ENCODE results near the gene MIPOL1. TPM values are rescaled to one million over a fixed set of nuclear protein-coding genes. Genes with fewer than 3 reads are reported as not detected.
"Not testable (repeated sequence)": the region's sequence is repeated elsewhere in the genome, so short reads cannot be mapped to it uniquely, and the experiment has no call there.

The MIPOL1 gene
- total and polyA plus RNA-seq, 9 of the 15 experiments (the other 6 are each of a cell fraction or from before 2014, with no cell fraction given), result 6.7 to 21.9 (median 12.4) TPM

DNA sequence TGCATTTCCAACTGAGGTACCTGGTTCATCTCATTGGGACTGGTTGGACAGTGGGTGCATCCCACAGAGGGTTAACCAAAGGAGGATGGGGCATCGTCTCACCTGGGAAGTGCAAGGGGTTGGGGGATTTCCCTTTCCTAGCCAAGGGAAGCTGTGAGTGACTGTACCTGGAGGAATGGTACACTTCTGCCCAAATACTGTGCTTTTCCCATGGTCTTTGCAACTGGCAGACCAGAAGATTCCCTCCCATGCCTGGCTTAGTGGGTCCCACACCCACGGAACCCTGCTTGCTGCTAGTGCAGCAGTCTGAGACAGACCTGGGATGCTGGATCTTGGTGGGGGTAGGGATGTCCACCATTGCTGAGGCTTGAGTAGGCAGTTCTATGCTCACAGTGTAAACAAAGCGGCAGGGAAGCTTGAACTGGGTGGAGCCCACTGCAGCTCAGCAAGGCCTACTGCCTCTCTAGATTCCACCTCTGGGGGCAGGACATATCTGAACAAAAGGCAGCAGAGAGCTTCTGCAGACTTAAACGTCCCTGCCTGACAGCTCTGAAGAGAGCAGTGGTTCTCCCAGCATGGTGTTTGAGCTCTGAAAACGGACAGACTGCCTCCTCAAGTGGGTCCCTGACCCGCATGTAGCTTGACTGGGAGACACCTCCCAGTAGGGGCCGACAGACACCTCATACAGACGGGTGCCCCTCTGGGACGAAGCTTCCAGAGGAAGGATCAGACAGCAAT is 9.7 kb upstream of the MIPOL1 start:
- DNase-seq (ENCODE audit: extremely low read depth in 1 of 4, low spot score in 3 of 4); BruUV-seq (replicated peaks); H3K36me3 ChIP-seq (ENCODE audit: control insufficient read depth, insufficient read depth, low read length); H3K4me2 ChIP-seq (ENCODE audit: insufficient read depth, low read length); H3K9ac ChIP-seq (ENCODE audit: insufficient read depth in 1 of 2, low read depth in 2 of 2, low read length in 2 of 2); H3K4me1 ChIP-seq (replicated peaks in 1 of 2; ENCODE audit: control insufficient read depth in 2 of 2, insufficient read depth in 2 of 2, low read length in 2 of 2); intact Hi-C loops (cut with micrococcal nuclease); in situ Hi-C loops (cut with MboI); CTCF ChIA-PET (ENCODE audit: low intra/inter-chr PET ratio); H3K9me1 ChIP-seq (ENCODE audit: control insufficient read depth, insufficient read depth, low read length); H4K20me1 ChIP-seq (replicated peaks; ENCODE audit: control insufficient read depth, insufficient read depth, low read length); H3K4me3 ChIP-seq; H3K27ac ChIP-seq (ENCODE audit: extremely low read depth, low read depth, low read length); H3K79me2 ChIP-seq (ENCODE audit: control insufficient read depth, insufficient read depth, low read length); H3K9me3 ChIP-seq (replicated peaks; ENCODE audit: control insufficient read depth, insufficient read depth, low read depth, low read length); H3K27me3 ChIP-seq (ENCODE audit: control insufficient read depth in 2 of 2, insufficient read depth in 2 of 2, low read length in 2 of 2); TF ChIP-seq NR4A1 (CRISPR knock-in tag; IDR thresholded peaks at IDR 0.05): not testable (repeated sequence)
- peak; percentile 15 for FAIRE-seq
- POLR2A ChIA-PET, result interaction anchor here (1.1 to 1.3 kb wide), 3 partner anchors 8 to 14 kb away, joined by 3 to 4 read pairs (median 3); partner anchors contain the start of gene MIPOL1
- TF ChIP-seq FOXA3 (CRISPR knock-in tag; conservative IDR thresholded peaks at IDR 0.05 in 1 of 2, IDR thresholded peaks at IDR 0.05 in 1 of 2), result peak in 1 of 2 experiments; percentile 39; a peak in 2 of 4 replicates
- peak in 1 of 3 experiments; percentile 34 for TF ChIP-seq YY1 (IDR thresholded peaks at IDR 0.05; ENCODE audit: borderline replicate concordance in 1 of 3, control insufficient read depth in 1 of 3, extremely low read depth in 1 of 3, insufficient read depth in 3 of 3, insufficient read length in 1 of 3, insufficient replicate concordance in 2 of 3, low read depth in 1 of 3, low read length in 2 of 3)
- TF ChIP-seq, protein P1, sequence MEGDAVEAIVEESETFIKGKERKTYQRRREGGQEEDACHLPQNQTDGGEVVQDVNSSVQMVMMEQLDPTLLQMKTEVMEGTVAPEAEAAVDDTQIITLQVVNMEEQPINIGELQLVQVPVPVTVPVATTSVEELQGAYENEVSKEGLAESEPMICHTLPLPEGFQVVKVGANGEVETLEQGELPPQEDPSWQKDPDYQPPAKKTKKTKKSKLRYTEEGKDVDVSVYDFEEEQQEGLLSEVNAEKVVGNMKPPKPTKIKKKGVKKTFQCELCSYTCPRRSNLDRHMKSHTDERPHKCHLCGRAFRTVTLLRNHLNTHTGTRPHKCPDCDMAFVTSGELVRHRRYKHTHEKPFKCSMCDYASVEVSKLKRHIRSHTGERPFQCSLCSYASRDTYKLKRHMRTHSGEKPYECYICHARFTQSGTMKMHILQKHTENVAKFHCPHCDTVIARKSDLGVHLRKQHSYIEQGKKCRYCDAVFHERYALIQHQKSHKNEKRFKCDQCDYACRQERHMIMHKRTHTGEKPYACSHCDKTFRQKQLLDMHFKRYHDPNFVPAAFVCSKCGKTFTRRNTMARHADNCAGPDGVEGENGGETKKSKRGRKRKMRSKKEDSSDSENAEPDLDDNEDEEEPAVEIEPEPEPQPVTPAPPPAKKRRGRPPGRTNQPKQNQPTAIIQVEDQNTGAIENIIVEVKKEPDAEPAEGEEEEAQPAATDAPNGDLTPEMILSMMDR (IDR thresholded peaks at IDR 0.05 in 2 of 3, conservative IDR thresholded peaks at IDR 0.05 in 1 of 3; ENCODE audit: insufficient read depth in 2 of 3, low read depth in 1 of 3, low read length in 3 of 3), result 0 out of 6 replicates have a peak, but pooled peaks of 1 of the 3 experiments have one; percentile 8
- peak; percentile 60 to 61; a peak in 2 of 4 replicates for TF ChIP-seq FOXK2 (conservative IDR thresholded peaks at IDR 0.05 in 1 of 2, IDR thresholded peaks at IDR 0.05 in 1 of 2; ENCODE audit: low read depth in 2 of 2)
- TF ChIP-seq NR4A1 (tag; IDR thresholded peaks at IDR 0.05), result 0 out of 2 replicates have a peak, but pooled peaks have one; percentile 14
- H2AFZ ChIP-seq (ENCODE audit: low read depth, low read length), result peak overlapping the region; percentile 79; the same call in 1 of the 2 replicates
- ATAC-seq, result peak; percentile 66
- WGBS (ENCODE audit: insufficient coverage, low coverage, missing lambda C conversion rate), result 65% methylated on average over 8 of the region's 9 CpGs

All from K562 (cell line).